Keratinocyte (primary cell): ENCODE results near the gene KRTAP21-2. TPM values are rescaled to one million over a fixed set of nuclear protein-coding genes. Genes with fewer than 3 reads are reported as not detected.

Experiments
- DNase-seq: peaks from one replicate; pipeline ENCODE4 v3.0.0-alpha.2; 2011; ENCODE audit warnings: low read depth, missing footprints, low spot score
- FAIRE-seq: peaks from 2 replicates; lab custom pipeline; 2011; peaks lifted over from hg19 to GRCh38; lab: Jason Lieb, UNC
- H2AFZ ChIP-seq: 2 replicates; pipeline ENCODE4 v1.6.0; 2012; ENCODE audit warnings: low read length, control low read depth, inconsistent platforms; ENCODE audit not compliant: control insufficient read depth
- H3K27ac ChIP-seq: 2 replicates; pipeline ENCODE4 v1.5.1; 2011; ENCODE audit warnings: low read length; ENCODE audit not compliant: control insufficient read depth, insufficient read depth
- H3K27me3 ChIP-seq: 3 replicates; pipeline ENCODE4 v1.6.0; 2011; ENCODE audit warnings: low read length; ENCODE audit not compliant: control insufficient read depth, insufficient read depth; ENCODE audit errors: extremely low read depth
- H3K36me3 ChIP-seq, 2 experiments: 2 replicates in 1 of 2; 3 replicates in 1 of 2; pipeline ENCODE4 v1.5.1; 2011; ENCODE audit warnings: low read length in 2 of 2, mild to moderate bottlenecking in 1 of 2; ENCODE audit not compliant: control insufficient read depth in 2 of 2, insufficient read depth in 2 of 2; ENCODE audit errors: extremely low read depth in 1 of 2
- H3K4me1 ChIP-seq: 3 replicates; pipeline ENCODE4 v1.5.1; 2011; ENCODE audit warnings: low read length; ENCODE audit not compliant: control insufficient read depth, insufficient read depth; ENCODE audit errors: extremely low read depth
- H3K4me2 ChIP-seq: 3 replicates; pipeline ENCODE4 v1.6.0; 2011; ENCODE audit warnings: low read depth, low read length; ENCODE audit not compliant: control insufficient read depth, insufficient read depth; ENCODE audit errors: extremely low read depth
- H3K4me3 ChIP-seq, 3 experiments: fragments of 200-600 bp in 1 of 3; sonication (generic) in 1 of 3; 2 replicates in 2 of 3; 3 replicates in 1 of 3; pipeline ENCODE4 v1.5.1; 2011 to 2016; ENCODE audit warnings: low read length in 3 of 3, mild to moderate bottlenecking in 3 of 3, control low read depth in 2 of 3, inconsistent platforms in 1 of 3, low read depth in 1 of 3, mixed read lengths in 1 of 3, mixed run types in 1 of 3, moderate library complexity in 1 of 3; ENCODE audit not compliant: control insufficient read depth in 2 of 3, insufficient read depth in 2 of 3; ENCODE audit errors: extremely low read depth in 1 of 3
- H3K79me2 ChIP-seq: 2 replicates; pipeline ENCODE4 v1.6.0; 2012; ENCODE audit warnings: low read length; ENCODE audit not compliant: control insufficient read depth, insufficient read depth
- H3K9ac ChIP-seq: 3 replicates; pipeline ENCODE4 v1.6.0; 2011; ENCODE audit warnings: low read length; ENCODE audit not compliant: control insufficient read depth, insufficient read depth; ENCODE audit errors: extremely low read depth
- H3K9me1 ChIP-seq: 3 replicates; pipeline ENCODE4 v1.6.0; 2011; ENCODE audit warnings: low read length; ENCODE audit not compliant: control insufficient read depth, insufficient read depth; ENCODE audit errors: extremely low read depth
- H3K9me3 ChIP-seq: 2 replicates; pipeline ENCODE4 v1.5.1; 2012; ENCODE audit warnings: low read depth, low read length; ENCODE audit not compliant: control insufficient read depth
- H4K20me1 ChIP-seq: 3 replicates; pipeline ENCODE4 v1.6.0; 2011; ENCODE audit warnings: low read length; ENCODE audit not compliant: control insufficient read depth, insufficient read depth; ENCODE audit errors: extremely low read depth
- EZH2 ChIP-seq: IDR thresholded peaks from one replicate; pipeline ENCODE4 v1.6.1; 2012; ENCODE audit warnings: inconsistent platforms, mild to moderate bottlenecking, low read length, moderate library complexity
- dilution Hi-C: fragments of 300-500 bp; cut with MboI; formaldehyde crosslinking; loops from one replicate; pipeline ENCODE4 v1.7.0; 2020; ENCODE audit warnings: low sequenced_read_pairs; ENCODE audit not compliant: extremely low pct_ligation_motif_present
- polyA plus RNA-seq, 5 experiments: library from polyadenylated mRNA; depleted of rRNA in 3 of 5; stranded (reverse) in 3 of 5; stranded (forward) in 1 of 5; unstranded in 1 of 5; fragments of >200 nt; gene quantifications; 1 replicate in 1 of 5; 2 replicates in 3 of 5; 3 replicates in 1 of 5; pipeline versions ENCODE4 v1.2.1 to v1.2.3, GENCODE V29; 2011 to 2012; ENCODE audit warnings: missing spikeins in 2 of 5, low read depth in 1 of 5, low replicate concordance in 1 of 5
- TF ChIP-seq, protein P1 (sequence below), 3 experiments: IDR thresholded peaks in 1 of 3; conservative IDR thresholded peaks in 1 of 3; optimal IDR thresholded peaks in 1 of 3; 2 replicates in 2 of 3; 3 replicates in 1 of 3; pipeline versions ENCODE3 to v1.5.1; 2011; ENCODE audit warnings: low read length in 3 of 3, mild to moderate bottlenecking in 3 of 3, moderate library complexity in 2 of 3, control low read depth in 1 of 3, inconsistent platforms in 1 of 3; ENCODE audit not compliant: insufficient read depth in 2 of 3; ENCODE audit errors: extremely low read depth in 1 of 3

KRTAP21-2 gene
- polyA plus RNA-seq, 1 donor (not counting 4 experiments of a cell fraction or from before 2014, with no cell fraction given): not detected

DNA sequence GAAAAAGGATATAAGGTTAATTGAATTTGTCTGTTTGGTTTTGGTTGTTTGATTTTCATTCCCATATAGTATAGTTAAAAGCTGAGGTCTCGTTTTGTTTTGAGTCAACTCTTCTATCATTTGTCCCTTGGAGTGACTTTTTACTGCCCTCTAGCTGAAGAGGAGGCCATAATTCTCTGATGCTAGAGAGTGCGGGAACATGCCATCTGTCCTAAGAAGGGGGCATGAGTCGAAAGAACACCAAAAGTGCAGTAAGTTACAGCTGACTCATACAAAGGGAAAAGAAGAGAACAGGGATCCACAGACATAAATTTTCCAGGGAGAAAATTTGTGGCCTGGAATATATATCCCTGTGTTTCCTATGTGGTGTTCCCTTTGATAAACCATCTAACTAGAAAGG lies 32.6 kb downstream of the KRTAP21-2 start:
- Histone ChIP-seq H3K4me3 (no peak overlapping the region), H4K20me1 (no peaks in the 10 kb centered on the region), H3K9ac (peak overlapping the region; percentile 39), H3K4me1 (peaks cover 25% of the 10 kb centered on the region), H3K4me2 (peak overlapping the region; percentile 6), H3K9me3 (no peaks in the 10 kb centered on the region), H3K27ac (peak overlapping the region; percentile 70), H3K36me3 (no peaks in the 10 kb centered on the region), H3K27me3 (no peaks in the 10 kb centered on the region), H3K79me2 (no peaks in the 10 kb centered on the region), H3K9me1 (no peaks in the 10 kb centered on the region), H2AFZ (peak overlapping the region; percentile 4)
- DNase-seq (no peak), FAIRE-seq (no peak)
- TF ChIP-seq EZH2: no peak
- TF ChIP-seq, protein P1, sequence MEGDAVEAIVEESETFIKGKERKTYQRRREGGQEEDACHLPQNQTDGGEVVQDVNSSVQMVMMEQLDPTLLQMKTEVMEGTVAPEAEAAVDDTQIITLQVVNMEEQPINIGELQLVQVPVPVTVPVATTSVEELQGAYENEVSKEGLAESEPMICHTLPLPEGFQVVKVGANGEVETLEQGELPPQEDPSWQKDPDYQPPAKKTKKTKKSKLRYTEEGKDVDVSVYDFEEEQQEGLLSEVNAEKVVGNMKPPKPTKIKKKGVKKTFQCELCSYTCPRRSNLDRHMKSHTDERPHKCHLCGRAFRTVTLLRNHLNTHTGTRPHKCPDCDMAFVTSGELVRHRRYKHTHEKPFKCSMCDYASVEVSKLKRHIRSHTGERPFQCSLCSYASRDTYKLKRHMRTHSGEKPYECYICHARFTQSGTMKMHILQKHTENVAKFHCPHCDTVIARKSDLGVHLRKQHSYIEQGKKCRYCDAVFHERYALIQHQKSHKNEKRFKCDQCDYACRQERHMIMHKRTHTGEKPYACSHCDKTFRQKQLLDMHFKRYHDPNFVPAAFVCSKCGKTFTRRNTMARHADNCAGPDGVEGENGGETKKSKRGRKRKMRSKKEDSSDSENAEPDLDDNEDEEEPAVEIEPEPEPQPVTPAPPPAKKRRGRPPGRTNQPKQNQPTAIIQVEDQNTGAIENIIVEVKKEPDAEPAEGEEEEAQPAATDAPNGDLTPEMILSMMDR (optimal IDR thresholded peaks at IDR 0.05 in 1 of 3, IDR thresholded peaks at IDR 0.05 in 1 of 3, conservative IDR thresholded peaks at IDR 0.05 in 1 of 3; ENCODE audit: extremely low read depth in 1 of 3, insufficient read depth in 2 of 3, low read length in 3 of 3): no peak
- dilution Hi-C loops: no loop called here

DNA sequence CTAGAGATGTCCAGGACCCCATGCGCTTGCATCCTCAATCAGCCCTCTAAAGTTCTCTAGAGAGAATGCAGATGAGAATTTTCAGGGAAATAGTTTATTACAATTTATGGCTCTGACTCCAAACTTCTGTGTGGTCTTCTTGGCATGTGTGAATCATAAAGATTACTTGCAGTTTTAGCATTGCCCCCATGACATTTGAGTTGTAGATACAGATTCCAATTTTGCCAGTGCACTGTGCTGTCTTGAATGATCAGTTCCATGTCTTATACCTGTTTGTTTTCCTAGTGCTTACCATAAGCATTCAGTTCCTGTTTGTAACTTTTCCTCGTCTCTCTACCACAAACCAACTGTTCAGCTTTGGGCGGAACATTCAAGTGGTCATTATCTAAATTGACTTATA lies 33.3 kb downstream of the KRTAP21-2 start:
- no peaks in the 10 kb centered on the region for H4K20me1 ChIP-seq
- H3K9me1 ChIP-seq: no peaks in the 10 kb centered on the region
- TF ChIP-seq, protein P1 (optimal IDR thresholded peaks at IDR 0.05 in 1 of 3, IDR thresholded peaks at IDR 0.05 in 1 of 3, conservative IDR thresholded peaks at IDR 0.05 in 1 of 3; ENCODE audit: extremely low read depth in 1 of 3, insufficient read depth in 2 of 3, low read length in 3 of 3): no peak
- TF ChIP-seq EZH2: no peak
- no peaks in the 10 kb centered on the region for H3K79me2 ChIP-seq
- no peak for DNase-seq
- H3K36me3 ChIP-seq: no peaks in the 10 kb centered on the region
- no peak for FAIRE-seq
- H3K4me2 ChIP-seq: no peak overlapping the region
- no peak overlapping the region for H2AFZ ChIP-seq
- H3K27me3 ChIP-seq: no peaks in the 10 kb centered on the region
- peak overlapping the region; percentile 70 for H3K27ac ChIP-seq
- no peak overlapping the region for H3K4me3 ChIP-seq
- H3K9me3 ChIP-seq: no peaks in the 10 kb centered on the region
- dilution Hi-C loops: no loop called here
- H3K4me1 ChIP-seq: peaks cover 18% of the 10 kb centered on the region
- no peak overlapping the region for H3K9ac ChIP-seq
